CD4-positive, alpha-beta T cell treated with Interleukin-15 for 4 hours (primary cell): ENCODE results near the gene PAK6.
A peak's percentile ranks its signal among the peaks of the same experiment; 100 is the strongest.

Source experiments
- DNase-seq: peaks from one replicate; pipeline ENCODE4 v3.0.0-alpha.2; 2020; ENCODE audit warnings: low spot score

PAK6 gene

GRCh38 chr15:40276927-40277326 is 38.1 kb downstream of the PAK6 start:
- no peak for DNase-seq

GRCh38 chr15:40277471-40277870 is 38.6 kb downstream of the PAK6 start:
- no peak for DNase-seq

- DNase-seq: no peak
Observed at GRCh38 chr15:40278026-40278425, 39.2 kb downstream of the PAK6 start.

GRCh38 chr15:40279437-40280141 is 40.7 kb downstream of the PAK6 start:
- peak; percentile 63 for DNase-seq

GRCh38 chr15:40280260-40281056 is 41.6 kb downstream of the PAK6 start:
- DNase-seq: no peak

- no peak for DNase-seq
Observed at GRCh38 chr15:40281057-40281800, 42.4 kb downstream of the PAK6 start.

- DNase-seq: no peak
Observed at GRCh38 chr15:40281801-40282146, 42.9 kb downstream of the PAK6 start.

GRCh38 chr15:40282147-40282868 is 43.4 kb downstream of the PAK6 start:
- DNase-seq: peak; percentile 42

GRCh38 chr15:40282869-40283614 is 44.2 kb downstream of the PAK6 start, which contains the start of gene ANKRD63:
Gene ANKRD63 (minus strand): TSS chr15:40283064. CDS start chr15:40282586, 478 bp downstream.
- peak; percentile 21 for DNase-seq

GRCh38 chr15:40283615-40284300 is 44.9 kb downstream of the PAK6 start:
- DNase-seq: no peak

- DNase-seq: no peak
Observed at GRCh38 chr15:40285151-40285550, 46.3 kb downstream of the PAK6 start.

- DNase-seq: no peak
Observed at GRCh38 chr15:40285554-40286011, 46.7 kb downstream of the PAK6 start.

GRCh38 chr15:40286061-40286532 is 47.2 kb downstream of the PAK6 start:
- DNase-seq: no peak

- no peak for DNase-seq
Observed at GRCh38 chr15:40286794-40287193, 47.9 kb downstream of the PAK6 start.

- no peak for DNase-seq
Observed at GRCh38 chr15:40287505-40287904, 48.6 kb downstream of the PAK6 start.

- no peak for DNase-seq
Observed at GRCh38 chr15:40287968-40288367, 49.1 kb downstream of the PAK6 start.

GRCh38 chr15:40289140-40289775 is 50.4 kb downstream of the PAK6 start:
- no peak for DNase-seq

GRCh38 chr15:40290545-40290917 is 51.7 kb downstream of the PAK6 start:
- DNase-seq: no peak

- DNase-seq: no peak
Observed at GRCh38 chr15:40290918-40291574, 52.2 kb downstream of the PAK6 start.

GRCh38 chr15:40292246-40292645 is 53.4 kb downstream of the PAK6 start:
- no peak for DNase-seq
